Nephron progenitor cell (in vitro differentiated cells): ENCODE measurements around the gene TLX2.

Experiments
- DNase-seq: peaks from one replicate; pipeline ENCODE4 v3.0.0; 2021
- H3K27ac Mint-ChIP-seq: 2 replicates; pipeline ENCODE4 v1.8.0; 2021; ENCODE audit warnings: mild to moderate bottlenecking, moderate library complexity, mixed read lengths
- H3K27me3 Mint-ChIP-seq: 2 replicates; pipeline ENCODE4 v1.8.0; 2021; ENCODE audit warnings: mild to moderate bottlenecking, low read depth, mixed read lengths; ENCODE audit not compliant: poor library complexity
- H3K36me3 Mint-ChIP-seq: 2 replicates; pipeline ENCODE4 v1.8.0; 2021; ENCODE audit warnings: low read depth, mixed read lengths
- H3K4me1 Mint-ChIP-seq: 2 replicates; pipeline ENCODE4 v1.8.0; 2021; ENCODE audit warnings: mixed read lengths
- H3K4me3 Mint-ChIP-seq: 2 replicates; pipeline ENCODE4 v1.8.0; 2021; ENCODE audit warnings: mild to moderate bottlenecking, moderate library complexity, mixed read lengths
- H3K9me3 Mint-ChIP-seq: 2 replicates; pipeline ENCODE4 v1.8.0; 2021; ENCODE audit warnings: mild to moderate bottlenecking, moderate library complexity, mixed read lengths
- CTCF ChIP-seq: fragments of 200-600 bp; sonication (generic); IDR thresholded peaks from 2 replicates; pipeline ENCODE4 v1.5.0; 2021; ENCODE audit warnings: antibody characterized with exemption

Gene TLX2

GRCh38 chr2:74495440-74495839, 18.8 kb upstream of the TLX2 start:
- peaks cover 61% of the 10 kb centered on the region for H3K27me3 Mint-ChIP-seq
- peaks cover 28% of the 10 kb centered on the region for H3K4me1 Mint-ChIP-seq
- H3K27ac Mint-ChIP-seq = no peak overlapping the region
- DNase-seq = no peak
- no peak overlapping the region for H3K4me3 Mint-ChIP-seq
- no peaks in the 10 kb centered on the region for H3K9me3 Mint-ChIP-seq
- TF ChIP-seq CTCF = no peak
- H3K36me3 Mint-ChIP-seq = peaks cover 42% of the 10 kb centered on the region

- peaks cover 45% of the 10 kb centered on the region for H3K4me1 Mint-ChIP-seq
- no peak overlapping the region for H3K27ac Mint-ChIP-seq
- no peak for DNase-seq
- no peaks in the 10 kb centered on the region for H3K9me3 Mint-ChIP-seq
- H3K4me3 Mint-ChIP-seq = peak overlapping the region; percentile 89
- peaks cover 24% of the 10 kb centered on the region for H3K36me3 Mint-ChIP-seq
- TF ChIP-seq CTCF = no peak
- H3K27me3 Mint-ChIP-seq = peaks cover 79% of the 10 kb centered on the region
Observed at GRCh38 chr2:74496997-74497776, 17.1 kb upstream of the TLX2 start.

DNA sequence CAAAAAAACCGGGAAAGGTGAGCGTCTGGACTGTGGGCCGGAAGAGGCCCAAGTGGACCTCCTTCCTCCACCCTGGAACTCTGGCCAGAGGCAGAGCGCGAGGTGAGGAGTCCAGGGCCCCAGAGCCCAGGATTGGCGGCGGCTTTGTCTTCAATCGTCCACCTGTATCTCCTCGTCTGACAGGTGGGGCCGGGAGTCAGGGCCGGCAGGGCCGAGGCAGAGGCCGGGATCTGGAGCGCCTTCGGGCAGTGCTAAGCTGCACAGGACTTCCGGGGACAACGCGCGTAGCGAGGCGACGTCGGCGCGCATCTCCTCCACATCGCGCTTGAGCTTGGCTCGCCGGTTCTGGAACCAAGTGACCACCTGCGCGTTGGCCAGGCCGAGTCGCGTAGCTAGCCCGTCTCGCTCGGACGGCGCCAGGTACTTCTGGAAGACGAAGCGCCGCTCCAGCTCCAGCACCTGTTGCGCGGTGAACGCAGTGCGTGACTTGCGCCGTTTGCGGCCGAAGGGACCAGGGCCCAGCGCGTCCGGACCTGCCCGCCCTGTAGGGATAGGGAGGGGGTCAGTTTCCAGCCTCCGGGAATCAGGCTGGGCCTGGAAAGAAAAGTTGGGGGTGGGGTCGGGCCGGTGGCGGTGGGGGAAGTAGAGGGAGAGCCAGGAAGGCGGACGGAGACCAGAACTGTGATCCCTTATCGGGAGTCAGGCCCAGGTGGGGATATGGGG, 16.3 kb upstream of the TLX2 start:
- H3K27ac Mint-ChIP-seq = no peak overlapping the region
- H3K9me3 Mint-ChIP-seq = no peaks in the 10 kb centered on the region
- H3K36me3 Mint-ChIP-seq = peaks cover 21% of the 10 kb centered on the region
- no peak for TF ChIP-seq CTCF
- peak; percentile 41 for DNase-seq
- H3K27me3 Mint-ChIP-seq = peaks cover 86% of the 10 kb centered on the region
- H3K4me1 Mint-ChIP-seq = peaks cover 52% of the 10 kb centered on the region
- H3K4me3 Mint-ChIP-seq = peak overlapping the region; percentile 89

DNA sequence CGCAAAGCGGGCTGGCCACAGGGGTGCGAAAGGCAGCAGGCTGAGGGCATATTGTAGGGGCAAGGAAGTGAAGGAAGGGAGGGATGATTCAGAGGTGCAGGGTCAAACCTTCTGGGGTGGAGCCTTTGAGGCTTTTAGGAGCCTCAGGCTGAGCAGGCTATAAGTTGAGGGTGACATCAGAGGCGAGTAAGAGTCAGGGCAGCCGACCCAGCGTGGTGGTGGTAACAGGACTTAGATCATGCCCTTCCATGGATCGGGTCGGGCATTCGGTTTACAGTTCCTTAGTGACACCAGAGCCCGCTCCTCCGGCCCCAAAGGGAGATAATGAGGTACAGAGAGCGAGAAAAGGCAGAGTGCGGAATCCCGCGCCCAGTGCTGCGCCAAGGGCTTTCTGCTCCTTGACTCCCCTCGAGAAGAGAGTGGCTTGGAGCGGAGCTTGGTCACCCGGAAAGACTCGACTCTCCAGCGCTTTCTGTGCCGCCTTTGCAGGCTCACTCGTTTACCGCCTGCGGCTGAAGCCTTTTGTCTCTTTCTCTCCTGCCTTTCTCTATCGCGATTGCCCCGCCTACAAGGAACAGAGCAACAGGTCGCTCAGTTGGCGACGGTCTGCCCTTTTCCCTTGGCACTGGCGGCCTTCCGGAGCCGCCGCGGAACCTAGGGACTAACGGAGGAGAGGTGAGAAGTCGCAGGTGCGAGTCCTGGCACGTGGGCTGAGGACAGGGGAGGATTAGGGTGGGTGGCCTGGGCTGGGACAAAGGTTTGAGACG, 15.6 kb upstream of the TLX2 start:
- DNase-seq = peak; percentile 50
- Mint-ChIP-seq H3K4me3 (peak overlapping the region; percentile 89), H3K4me1 (peaks cover 58% of the 10 kb centered on the region), H3K27ac (no peak overlapping the region), H3K27me3 (peaks cover 94% of the 10 kb centered on the region), H3K36me3 (peaks cover 17% of the 10 kb centered on the region), H3K9me3 (no peaks in the 10 kb centered on the region)
- TF ChIP-seq CTCF = no peak

- TF ChIP-seq CTCF = no peak
- peak within 1 kb of the TSS; percentile 89 for H3K4me3 Mint-ChIP-seq
- H3K27me3 Mint-ChIP-seq = peaks cover 100% of the 10 kb centered on the region
- peak; percentile 60 for DNase-seq
- H3K9me3 Mint-ChIP-seq = no peaks in the 10 kb centered on the region
- peaks cover 65% of the 10 kb centered on the region for H3K4me1 Mint-ChIP-seq
- no peak within 1 kb of the TSS for H3K27ac Mint-ChIP-seq
- H3K36me3 Mint-ChIP-seq = peaks cover 14% of the 10 kb centered on the region
Observed at GRCh38 chr2:74499267-74499939, 14.8 kb upstream of the TLX2 start, which contains the start of gene LBX2. TSS of gene LBX2 (minus strand) at chr2:74499603. CDS start at chr2:74499537, 66 bp downstream.
